Measurements from ENCODE around the gene ARL4C.

ARL4C gene

DNA sequence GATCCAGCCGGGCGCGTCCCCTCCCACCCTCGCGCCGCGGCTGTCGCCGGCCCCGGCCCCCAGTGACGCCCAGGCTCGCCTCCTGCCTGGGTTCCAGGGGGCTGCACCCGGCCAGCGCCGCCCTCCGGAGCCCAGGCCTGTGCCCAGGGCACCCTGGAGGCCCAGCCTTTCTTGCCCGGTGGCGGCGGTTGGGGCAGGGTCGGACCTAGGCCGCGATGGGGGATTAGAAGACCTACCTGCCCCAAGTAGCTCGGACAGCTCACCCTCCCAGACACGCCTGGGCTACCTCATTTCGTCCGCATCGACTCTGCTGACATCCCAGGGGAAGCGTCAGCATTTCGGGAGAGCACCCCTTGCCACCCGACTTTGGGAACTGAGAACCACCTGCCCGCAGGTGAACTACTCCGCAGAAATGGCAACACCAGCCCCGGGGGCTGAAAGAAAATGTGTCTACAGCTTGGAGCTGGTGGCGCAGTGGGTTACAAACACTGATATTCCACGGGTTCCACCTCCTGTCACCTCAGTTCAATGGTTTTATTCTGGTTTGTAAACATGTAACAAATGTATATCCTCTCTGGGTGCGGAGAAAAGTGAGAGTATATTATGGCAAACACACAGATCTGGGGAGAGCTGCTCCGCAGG is 834 bp upstream of the ARL4C start:
- no peak for DNase-seq

DNA sequence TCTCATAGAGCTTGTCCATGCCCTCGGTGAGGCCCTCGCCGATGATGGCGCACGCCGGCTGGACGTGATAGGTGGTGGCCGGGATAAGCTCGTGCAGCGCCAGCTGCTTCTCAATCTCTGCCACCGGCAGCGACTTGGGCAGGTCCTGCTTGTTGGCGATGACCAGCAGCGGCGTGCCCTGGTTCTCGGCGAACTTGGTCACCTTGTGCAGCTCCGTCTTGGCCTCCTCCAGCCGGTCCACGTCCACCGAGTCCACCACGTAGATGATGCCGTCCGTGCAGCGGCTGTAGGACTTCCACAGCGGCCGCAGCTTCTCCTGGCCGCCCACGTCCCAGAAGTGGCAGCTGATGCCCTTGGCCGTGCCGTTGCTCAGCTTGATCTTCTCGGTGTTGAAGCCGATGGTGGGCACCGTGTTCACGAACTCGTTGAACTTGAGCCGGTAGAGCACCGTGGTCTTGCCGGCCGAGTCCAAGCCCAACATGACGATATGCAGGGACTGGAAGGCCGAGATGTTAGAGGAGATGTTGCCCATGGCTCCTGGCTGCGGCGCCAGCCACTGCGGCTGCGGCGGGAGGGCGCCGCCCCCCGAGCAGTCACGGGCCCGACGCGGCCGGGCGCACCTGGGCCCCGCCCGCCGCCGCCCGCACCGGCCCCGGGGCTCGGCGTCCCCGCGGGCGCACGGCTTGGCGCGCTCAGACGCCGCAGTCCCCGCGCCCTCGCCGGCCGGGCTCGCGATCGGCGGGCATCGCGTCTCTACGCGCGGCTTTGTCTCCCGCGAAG is 636 bp downstream of the ARL4C start:
- peak; percentile 48 to 56 for DNase-seq

DNA sequence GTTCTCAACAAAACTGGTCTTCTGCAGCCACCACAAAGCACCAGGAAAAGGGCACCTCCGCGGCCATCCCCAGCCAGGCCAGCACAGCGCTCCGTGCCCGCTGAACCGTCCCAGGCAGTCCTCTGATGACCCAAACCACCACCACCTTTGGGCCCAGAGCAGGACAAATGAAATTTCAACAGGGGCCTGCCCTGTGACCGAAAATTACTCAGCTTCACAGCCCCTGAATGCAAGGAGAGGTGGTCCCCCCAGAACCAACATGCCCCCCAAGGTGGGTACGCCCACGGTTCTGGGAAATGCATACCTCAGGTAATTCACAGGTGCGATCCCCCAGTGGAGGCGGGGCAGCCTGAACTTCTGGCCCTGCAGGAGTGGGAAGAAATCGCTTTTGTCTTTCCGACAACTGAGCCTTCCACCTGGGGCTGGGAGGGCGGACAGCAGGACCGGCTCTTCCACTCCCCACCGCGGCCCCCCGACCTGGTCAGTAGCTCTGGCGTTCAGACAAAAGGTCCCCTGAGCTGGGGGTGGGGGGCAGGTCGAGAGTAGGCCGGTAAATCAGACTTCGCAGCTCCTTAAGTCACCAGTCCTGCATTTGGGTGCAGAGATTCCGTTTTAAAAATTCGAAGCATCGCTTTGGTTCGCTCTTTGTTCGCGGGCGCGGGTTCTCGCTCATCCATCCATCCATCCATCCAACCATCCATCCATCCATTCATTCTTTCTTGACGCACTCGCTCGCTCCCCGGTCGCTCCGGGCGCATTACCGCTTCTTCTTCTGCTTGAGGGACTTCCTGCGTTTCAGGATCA is 1.4 kb downstream of the ARL4C start:
- no peak for DNase-seq

DNA sequence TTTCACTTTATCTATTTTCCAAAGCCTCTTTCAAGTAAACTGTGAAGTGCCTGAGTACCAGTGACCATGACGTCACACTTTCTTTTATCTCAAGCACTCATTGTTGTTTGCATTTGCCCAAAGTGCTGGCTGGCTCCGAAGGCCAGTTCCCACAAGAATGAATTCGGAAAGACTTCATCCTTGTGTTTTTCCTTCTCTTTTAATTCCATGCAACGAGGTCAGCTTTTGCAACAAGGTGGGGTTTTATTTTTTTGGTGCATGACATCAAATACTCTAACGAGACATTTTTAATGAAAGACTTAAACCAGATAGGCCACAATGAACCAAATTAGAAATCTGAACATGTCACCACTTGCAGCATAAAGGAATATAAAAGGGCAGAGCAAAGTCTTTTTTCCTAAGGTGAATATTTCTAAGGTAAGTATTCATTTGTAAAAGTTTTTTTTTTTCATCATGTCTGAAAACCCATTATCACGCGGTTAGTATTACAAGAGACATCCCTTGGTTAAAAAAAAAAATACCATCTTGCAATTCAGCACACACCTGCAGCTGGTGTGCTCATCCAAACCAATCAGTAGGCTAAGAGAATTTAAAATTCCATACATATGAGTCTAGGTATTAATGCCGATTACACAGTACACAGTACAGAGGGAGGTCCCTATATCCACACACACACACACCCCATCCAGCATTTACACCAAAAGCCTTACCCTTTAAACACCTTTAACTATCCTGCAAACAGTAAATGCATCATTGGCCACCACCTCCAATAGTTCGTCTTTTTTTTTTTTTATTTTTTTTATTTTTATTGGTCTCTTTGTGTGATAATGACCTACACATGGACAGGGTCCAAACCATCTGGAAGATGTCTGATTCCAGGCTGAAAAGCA is 2.3 kb downstream of the ARL4C start:
- no peak for DNase-seq

DNA sequence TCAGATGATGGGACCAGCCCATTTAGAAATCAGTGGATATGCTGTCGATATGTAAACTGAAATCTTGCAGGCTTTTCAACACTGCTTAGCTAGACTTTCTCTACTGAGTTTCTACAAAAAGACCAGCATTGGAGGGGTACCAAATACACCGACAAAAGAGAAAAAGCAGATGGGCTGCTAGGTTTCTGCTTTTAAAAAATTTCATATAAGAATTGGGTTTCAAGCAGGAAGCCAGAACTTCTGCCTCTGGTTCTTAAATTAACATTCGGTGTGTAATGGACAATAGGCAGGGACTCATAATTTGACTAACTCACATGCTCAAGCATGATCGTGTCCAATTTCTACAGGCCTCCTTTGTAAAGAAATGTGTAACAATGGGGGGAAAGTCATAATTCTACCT is 3.1 kb downstream of the ARL4C start:
- no peak for DNase-seq

DNA sequence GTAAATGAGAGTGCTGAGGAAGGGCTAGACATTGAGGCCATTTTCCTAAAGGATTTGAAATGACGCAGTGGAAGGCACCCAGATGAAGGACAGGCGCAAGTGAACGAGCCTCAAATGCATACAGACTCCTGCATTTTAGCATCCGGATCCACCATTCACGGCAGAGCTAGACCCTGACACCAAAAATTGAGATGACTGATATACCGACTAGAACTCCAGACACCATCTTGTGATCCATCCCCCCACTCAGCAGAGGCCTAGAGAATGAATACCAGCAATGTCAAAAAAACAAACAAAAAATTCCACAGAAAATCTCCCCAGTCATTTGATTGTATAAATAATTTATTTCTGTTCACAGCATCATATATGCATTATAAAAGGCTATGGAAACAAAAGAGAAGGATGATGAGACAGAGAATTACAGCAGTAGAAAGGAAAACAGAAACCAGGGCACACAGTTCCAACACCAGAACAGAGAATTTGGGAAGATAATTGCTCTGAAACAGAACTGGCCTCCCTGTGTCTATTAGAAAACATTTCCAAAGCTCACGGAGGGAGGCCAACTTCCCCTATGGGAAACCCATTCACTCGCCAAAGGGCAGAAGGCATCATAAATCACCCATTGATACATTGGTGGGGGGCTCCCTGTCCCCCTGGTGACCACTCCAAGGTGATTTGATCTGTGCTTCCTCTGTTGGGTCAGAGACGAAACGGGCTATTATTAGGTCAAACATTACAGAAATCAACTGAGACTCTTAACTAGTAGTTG is 4.0 kb downstream of the ARL4C start:
- DNase-seq: no peak

DNA sequence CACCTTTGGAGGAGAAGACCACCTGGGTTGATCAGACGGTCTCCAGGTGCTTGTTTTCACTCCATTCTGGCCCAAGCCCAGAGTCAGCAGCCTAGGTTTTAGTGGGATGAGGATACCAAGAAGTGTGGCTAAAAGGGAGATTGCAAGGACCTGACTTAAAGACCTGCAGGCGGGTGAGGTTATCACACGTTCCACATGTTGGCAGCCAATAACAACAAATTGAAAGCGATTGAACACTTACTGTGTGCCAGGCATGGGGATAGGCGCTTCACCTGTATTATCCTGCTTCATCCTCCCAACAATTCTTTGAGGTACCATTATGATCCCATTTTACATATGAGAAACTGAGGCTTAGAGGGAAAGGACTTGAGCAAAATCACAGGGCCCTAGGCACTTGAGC is 5.0 kb downstream of the ARL4C start:
- DNase-seq: no peak

DNA sequence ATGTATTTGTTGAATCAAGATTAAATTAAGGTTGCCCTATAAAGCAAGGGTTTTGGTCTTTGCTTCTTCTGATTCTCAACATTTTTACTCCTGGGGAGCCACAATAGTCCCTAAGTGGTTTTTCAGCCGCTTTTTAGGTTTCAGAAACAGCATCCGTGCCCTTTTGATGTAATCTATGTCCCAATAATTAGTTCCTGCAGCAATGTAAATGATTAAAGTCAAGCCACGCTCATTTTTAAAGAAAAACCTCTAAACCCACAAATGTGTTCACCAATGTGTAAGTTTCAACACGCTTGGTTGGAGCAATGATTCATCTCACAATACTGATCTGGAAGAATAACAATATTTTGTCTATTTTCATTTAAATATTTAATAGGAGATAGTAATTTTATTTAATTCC is 5.6 kb downstream of the ARL4C start:
- no peak for DNase-seq

DNA sequence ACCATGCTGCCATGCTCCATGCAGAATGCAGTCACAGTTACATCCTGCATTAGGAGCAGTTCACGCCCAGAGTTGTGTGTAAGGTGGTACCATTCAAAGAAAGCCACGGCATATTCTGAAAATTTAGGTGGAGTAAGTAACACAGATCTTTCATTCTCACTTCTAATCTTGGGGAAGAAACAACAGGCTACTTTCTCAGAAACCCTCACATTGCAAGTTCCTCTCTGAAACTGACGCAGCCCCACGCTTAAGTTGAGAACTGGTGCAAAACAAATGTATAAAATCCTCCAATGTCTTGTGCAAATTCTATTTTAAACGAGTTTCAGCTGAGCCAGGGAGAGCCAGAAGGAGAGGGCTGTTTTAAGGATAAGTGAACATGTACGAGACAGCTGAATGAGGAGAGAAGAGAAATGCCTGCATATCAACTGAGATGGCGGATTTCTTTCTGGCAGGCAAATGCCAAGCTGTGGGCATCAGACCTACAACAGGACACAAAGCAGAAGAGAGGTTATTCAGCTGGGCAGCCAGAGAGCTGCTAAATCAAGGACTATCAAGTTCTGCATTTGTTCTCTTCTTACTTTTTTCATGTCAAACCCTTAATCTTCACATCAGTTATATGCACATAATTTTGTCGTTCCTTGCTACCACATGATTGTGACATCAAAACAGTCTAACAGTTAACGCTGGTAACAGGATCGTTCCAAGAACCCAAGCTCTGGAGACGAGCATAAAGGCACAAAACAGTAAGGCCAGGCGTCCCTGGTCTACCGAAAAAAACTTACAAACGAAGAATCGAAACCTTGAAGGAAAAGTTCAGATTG is 6.4 kb downstream of the ARL4C start:
- peak; percentile 36 to 48 for DNase-seq

DNA sequence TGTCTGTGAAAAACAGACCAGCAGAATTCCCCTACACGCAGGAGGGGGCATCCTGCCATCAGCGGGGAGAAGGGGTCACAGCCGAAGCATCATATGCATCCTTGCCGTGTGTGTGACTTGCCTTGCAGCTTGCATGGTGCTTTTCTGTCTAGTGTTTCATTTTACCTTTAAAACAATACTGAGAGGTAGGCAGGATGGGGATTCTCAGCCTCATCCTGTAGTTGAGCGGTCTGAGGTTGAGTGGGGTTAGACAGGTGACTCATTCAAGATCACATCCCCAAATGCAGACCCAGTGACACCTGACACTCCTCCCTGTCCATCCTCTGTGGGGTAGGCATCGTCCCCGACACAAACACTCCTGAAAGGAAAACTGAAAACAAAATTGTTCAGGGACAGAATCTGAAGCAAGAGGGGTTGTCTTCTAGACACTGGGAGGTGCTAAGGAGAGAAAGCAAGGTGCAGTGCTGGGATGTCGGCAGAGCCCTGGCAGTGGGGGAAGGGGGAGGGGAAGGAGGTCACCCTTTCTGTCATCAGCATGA is 7.9 kb downstream of the ARL4C start:
- DNase-seq: peak; percentile 49 to 62

DNA sequence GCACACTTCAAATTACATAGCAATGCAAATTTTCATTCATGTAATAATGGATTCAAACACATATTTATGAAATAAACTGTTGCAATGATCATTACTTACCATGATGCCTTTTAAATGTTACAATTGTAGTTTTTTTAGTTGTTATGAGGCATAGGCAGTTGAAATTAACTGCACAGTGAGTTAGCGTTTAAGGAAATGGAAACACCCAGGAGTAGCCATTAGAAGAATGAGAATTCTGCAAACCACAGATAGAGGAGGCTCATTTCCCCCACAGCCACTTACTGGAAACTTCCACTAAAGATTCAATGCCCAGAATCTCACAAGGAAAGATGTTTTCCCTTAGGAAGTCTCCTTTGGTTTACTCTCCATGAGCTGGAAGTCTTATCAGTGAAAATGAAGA is 8.4 kb downstream of the ARL4C start:
- no peak for DNase-seq

DNA sequence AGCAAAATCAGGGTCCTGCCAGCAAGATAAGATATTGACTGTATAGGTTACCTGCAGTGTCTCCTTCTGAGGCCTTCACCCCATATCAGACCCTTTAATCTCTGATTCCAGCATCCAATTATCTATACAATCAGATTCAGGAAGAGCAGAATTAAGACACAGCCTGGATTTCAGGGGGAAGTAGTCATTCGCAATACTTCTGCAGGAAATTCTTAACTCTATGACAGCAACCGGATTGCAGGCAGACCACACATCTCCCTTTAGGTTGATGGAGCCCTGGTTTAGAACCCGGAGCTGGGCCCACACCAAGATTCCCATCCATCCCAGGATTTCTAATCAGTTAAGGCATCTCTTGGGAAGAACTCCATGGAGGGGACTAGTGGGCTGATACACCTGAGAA is 9.5 kb downstream of the ARL4C start:
- no peak for DNase-seq

DNA sequence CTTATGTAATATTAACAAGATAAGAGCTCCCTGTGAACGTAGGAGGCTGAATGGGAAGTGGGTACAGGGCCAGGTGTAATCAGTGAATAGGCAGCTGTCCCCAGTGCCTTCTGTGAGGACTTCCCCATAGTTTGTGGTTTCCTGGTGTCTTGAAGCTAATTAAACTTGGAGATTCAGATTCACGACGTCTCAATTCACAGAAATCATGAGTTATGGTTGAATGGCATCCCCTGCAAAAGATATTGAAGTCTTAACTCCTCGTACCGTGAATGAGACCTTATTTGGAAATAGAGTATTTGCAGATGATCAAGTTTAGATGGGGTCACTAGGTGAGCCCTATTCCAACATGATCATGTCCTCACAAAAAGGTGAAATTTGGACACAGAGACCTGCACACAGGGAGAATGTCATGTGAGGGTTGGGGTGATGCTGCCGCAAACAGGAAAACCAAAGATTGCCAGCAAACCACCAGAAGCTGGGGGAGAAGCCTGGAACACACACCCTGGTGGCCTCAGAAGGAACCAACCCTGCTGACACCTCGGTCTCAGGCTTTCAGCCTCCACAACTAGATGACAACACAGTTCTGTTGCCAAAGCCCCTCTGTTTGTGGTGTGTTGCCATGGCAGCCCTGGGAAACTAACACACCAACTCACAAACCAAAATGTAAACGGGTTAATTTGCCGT is 13.2 kb downstream of the ARL4C start:
- peak; percentile 68 to 74 for DNase-seq

DNA sequence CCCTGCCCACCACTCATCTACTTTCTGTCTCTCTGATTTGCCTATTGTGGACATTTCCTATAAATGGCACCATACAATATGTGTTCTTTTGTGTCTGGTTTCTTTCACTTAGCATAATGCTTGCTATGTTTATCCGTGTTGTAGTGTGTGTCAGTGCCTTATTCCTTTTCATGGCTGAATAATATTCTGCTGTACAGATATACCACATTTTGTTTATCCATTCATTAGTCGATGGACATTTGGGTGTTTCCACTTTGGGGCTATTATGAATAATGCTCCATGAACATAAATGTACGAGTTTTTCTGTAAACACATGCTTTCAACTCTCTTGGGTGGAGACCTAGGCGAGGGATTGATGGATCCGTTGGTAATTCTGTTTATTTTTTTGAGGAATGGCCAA is 15.6 kb downstream of the ARL4C start:
- DNase-seq: no peak

DNA sequence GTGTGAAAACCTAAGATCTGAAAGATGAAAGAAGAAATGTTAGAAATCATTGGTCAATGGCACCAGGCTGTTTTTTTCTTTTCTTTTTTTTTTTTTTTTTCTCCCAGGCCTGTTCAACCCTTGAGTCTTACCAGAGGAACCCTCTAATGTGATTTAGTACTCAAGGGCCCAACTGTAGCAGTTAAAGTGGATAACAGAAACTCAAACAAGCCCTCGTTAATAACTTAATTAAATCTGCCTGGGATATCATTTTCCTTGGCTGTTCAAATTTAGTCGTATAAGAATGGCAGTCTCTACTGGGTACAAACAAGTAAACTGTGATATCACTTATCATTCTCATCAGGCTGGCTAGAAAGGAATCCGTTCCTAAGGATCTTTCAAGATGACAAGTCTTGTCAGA is 16.5 kb downstream of the ARL4C start:
- DNase-seq: no peak

DNA sequence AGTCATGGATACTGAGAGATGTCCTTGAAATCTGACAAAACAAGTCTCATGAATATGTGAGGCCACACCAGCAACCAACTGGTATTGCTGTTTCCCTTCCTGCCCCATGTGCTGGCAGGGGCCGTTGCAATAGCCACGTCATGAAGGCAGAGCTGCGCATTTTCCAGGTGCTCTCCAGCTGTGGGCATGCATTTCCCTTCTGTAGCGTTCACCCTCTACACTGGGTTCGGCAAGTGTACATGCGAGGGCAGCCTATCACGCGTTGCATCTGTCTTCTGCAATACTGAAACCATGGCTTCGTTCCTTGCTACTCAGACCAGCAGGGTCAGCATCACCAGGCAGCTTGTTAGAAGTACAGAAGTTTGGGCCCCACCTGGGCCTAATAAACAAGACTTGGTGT is 17.4 kb downstream of the ARL4C start:
- no peak for DNase-seq

DNA sequence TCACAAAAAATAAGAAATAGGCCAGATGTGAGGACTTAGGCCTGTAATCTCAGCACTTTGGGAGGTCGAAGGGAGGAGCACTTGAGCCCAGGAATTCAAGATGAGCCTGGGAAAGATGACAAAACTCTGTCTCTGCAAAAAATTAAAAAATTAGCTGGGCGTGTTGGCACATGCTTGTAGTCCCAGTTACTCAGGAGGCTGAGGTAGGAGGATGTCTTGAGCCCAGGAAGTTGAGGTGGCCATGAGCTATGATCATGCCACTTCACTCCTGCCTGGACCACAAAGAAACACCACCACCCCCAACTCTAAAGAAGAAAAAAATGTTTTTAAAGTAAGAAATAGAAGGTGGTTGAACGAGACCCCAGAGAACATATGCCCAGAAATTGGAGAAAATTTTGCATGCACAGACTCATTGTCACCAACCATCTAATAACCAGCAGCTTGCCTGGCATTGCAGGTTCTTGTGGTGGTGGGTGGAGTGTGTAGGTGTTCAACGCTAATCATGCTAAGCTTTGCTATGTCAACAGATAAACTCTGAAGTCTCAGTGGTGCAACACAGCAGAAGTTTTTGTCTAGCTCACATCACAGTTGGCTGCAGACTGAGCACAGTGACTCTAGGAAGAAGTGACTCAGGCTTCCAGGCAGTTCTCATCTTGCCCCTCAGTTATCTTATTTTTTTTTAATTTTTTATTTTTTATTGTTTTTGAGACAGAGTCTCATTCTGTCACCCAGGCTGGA is 18.6 kb downstream of the ARL4C start:
- no peak for DNase-seq

DNA sequence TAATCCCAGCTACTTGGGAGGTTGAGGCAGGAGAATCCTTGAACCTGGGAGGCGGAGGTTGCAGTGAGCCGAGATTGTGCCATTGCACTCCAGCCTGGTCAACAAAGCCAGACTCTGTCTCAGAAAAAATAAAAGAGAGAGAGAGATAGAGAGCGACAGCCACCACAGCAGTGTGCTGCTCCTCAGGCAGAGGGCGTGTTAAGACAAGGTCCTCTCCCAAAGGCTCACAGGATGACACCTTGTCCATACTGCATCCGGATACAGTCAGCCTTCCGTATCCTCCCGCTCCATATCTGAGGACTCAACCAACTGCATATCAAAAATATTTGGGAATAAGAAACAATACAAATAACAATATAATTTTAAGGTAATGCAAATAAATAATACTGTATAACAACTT is 20.1 kb downstream of the ARL4C start:
- no peak for DNase-seq

DNA sequence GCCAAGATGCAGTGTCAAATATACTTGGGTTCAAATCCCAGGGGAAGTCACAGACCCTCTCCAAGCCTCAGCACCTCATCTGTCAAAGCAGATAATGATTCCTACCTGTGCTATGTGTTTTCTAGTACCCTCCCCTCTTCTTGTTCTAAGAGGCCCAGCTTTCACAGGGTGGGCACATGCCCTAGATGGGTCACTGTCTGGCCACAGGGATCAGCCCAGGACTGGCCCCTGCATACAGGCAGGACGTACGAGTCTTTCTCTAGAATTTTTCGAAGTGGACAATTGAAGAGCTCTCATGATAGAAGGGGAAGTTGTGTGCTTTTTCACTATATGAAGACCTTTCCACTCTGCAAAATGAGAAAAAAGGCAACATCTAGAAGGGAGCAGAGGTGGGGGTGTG is 22.2 kb downstream of the ARL4C start:
- DNase-seq: no peak

DNA sequence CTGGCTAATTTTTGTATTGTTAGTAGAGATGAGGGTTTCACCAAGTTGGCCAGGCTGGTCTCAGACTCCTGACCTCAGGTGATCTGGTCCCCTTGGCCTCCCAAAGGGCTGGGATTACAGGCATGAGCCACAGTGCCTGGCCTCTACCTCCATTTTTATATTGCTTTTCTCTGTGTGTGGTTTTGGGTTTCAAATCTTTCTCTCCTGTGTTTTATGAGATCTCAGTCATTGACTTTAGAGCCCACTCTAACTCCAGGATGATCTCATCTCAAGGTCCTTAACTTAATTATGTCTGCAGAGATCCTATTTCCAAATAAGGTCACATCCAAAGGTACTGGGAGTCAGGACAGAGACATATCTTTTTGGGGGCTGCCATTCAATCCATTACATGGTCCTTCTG is 24.7 kb downstream of the ARL4C start:
- no peak for DNase-seq

Data from activated CD4-positive, alpha-beta T cell treated with anti-CD3 and anti-CD28 coated beads, Interleukin-2, amount 50 U/mL, for 48 hours (primary cell).